HK-2 (cell line): Measurements from ENCODE around the gene GZF1.

Source experiments
- DNase-seq: peaks from one replicate; pipeline ENCODE4 v3.0.0-alpha.2; 2018; ENCODE audit not compliant: unreplicated experiment

GZF1 gene

DNA sequence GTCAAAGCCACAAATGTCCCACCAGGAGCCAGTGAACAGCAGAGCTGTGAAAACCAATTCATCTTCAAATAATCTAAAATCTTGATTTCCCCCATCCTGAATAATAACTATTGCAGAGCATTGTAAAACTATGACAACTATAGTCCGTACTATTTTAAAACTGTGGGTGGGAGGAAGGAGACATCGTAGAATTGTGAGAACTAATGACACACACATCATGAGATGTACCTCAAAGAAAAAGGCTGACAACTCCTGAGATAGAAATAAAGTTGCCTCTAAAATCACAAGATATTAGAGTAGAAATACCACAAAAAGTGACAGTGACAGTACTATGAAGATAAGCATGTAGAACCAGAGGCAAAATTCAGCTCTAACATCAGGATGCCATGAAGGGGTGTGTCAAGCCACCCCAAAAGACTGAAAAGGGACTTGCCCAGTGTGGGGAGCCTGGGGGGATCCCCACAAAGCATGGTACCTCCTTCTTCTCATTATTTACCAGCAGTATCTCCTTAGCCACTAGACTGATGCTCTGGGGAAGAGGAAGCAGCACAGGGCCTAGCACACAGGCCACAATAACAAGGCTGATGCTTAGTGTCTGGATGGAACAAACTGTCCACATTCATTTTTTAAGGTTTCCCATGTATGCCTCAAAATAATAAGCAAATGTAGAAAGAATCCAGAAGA, 45.9 kb downstream of the GZF1 start:
- DNase-seq = no peak

DNA sequence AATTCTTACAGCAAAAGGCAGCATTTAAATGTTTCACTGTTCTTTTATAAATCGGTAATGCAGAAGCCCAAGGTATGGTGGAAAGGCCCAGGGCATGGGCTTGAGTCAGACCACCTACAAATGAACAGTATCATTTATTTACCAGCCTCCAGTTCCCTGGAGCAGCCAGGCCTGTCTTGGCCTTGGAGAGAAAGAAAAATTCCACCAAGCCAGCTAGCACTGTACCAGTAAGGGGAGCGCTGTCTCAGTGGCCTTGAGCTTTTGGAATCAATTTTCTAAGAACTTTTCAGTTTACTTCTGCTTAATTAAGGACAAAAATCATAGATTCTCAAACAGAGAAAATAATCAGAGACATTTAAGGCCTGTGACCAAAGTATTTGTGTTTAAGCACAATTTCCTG, 47.0 kb downstream of the GZF1 start:
- DNase-seq = no peak

DNA sequence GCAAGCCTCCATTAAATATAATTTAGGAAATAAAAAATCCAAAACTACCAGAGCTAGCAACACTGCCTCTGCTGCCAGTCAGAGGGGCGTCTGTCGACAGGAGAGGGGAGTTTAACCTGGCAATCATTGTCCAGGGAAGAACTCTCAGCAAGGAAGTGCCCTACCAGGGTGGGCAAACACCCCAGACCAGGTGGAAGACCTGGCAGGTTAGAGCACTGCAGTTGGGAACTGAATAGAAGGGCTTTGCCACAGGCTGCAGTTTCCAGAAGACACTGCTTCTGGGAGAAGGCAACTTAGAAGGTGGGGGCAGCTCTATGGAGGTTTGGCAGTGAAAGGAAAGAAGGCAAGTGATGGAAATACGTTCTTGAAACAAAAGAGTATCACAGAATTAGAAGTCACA, 47.8 kb downstream of the GZF1 start:
- no peak for DNase-seq

DNA sequence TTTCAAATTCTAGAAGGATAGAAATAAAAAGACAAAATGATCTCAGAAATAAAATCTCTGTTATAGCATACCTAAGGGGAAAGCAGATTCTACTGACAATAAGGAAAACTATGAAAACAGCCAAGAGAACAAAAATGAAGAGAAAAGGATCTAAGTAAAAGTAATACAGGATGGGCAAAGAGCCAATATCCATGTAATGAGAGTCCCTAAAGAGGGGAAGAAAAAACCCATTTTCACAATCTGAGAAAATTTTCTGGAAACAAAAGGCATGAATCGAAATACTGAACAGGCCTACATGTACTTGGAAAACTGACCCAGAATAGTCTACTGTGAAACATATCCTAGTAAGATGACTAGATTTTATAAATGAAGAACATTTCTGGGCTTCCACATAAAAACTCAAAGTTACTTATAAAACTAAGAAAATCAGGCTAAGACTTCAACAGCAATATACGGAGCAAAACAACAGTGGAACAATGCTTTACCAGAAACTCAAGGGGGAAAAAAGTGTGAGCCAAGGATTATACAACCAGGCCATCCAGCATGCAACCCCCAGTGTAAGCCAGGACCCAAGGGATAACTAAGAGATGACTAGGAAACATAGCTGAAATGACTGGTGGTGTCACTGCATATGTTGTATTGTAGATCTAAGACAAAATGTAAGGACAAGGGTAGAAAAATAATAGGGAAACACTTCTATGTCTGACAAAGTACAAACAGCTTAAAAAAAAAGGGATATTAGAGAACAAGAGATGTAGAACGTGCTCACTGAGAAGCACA, 49.1 kb downstream of the GZF1 start:
- no peak for DNase-seq

DNA sequence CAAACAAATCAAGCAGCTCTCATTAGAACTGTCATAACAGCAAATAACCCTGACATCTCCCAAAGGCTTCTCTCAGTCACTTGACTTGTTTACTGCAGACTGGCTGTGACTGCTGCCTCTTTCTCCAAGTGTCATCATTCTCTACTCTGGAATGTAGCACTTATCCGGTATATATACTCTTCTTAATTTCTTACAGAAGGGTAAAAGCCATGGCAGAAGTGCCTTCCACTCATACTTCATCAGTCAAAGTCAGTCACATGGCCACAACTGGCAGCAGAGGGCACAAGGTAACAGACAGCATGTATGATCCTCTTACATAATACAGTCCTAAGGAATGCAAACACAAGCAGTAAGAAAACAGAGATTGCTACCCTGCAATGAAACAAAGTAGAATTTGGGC, 50.0 kb downstream of the GZF1 start:
- DNase-seq = no peak

DNA sequence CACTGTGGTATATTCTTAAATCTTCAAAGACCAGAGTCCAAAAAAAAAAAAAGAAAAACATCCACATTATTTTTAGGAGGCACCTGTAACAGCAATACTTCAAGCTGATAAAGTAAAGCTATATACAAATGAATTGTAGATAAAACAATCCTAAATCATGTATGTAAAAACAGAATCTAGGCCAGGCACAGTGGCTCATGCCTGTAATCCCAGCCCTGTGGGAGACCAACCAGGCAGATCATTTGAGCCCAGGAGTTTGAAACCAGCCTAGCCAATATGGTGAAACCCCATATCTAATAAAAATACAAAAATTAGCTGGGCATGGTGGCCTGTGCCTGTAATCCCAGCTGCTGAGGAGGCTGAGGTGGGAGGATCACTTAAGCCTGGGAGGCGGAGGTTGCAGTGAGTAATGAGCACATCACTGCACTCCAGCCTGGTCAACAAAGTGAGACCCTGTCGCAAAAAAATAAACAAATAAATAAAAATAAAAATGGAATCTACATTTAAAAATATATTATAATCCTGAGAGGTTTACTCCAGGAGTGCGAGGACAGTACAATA, 52.0 kb downstream of the GZF1 start:
- DNase-seq = no peak

DNA sequence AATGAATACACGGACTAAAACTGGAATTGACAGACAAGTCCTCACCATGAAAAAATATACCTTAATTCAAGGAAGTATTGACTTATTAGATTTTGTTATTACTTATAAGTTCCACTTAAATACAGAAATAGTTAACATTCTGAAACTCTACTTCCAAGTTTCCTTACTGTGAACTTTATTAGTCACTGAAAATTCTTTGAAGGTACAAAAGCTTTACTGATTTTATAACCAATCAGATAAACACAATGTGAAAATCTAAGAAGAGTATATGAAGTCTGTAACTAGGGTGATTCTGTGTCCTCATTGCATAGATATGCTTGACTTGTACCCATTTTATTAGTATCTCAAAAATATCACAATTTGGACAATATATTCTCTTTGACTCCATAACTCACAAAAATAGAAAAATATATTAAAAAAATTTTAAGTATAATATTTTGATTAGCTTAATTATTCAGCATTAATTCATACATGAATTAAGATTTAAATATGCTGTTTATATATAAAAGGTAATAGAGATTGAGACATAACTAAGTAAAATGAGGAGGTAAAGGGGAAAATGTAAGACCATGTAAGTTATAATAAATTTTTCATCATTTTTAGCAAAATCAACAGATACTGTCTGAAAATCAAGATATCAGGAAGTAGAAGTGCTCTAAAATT, 52.7 kb downstream of the GZF1 start:
- DNase-seq = no peak

DNA sequence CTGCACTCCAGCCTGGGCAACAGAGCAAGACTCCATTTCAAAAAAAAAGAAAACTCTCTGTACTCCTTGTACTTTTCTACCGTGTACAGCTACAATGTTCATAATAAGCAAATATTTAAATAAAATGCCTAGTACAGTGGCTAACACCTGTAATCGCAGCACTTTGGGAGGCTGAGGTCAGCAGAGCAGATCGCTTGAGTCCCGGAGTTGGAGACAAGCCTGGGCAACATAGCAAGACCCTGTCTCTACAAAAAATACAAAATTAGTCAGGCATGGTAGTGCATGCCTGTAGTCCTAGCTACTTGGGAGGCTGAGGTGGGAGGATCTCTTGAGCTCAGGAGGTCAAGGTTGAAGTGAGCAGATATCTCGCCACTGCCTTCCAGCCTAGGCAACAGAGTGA, 53.6 kb downstream of the GZF1 start:
- DNase-seq = no peak

DNA sequence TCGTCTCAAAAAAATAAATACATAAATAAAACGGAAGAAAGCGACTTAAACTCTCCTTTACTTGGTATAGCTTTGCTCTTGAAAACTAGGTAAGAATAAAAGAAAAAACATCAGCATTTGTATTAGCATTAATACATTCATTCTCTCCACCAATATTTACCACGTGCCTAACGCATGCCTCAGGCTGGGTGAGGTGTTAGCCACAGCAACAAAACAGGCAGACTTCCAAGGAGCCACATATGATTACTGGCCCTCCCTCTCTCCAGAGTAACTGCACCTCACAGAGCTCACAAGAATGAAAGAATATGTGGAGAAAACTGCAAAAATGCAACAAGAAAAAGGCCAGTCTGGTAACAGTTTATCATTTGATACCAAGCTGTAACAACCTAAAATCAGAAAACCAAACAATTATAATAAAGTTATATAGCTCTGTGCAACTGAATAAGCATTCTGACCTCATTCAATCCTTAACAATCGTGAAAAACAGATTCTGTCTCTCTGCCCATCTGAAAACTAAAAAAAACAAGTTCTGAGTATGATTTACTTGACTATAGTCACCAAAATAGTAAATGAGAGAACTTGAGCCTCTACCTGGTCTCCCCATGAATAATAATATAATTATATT, 54.1 kb downstream of the GZF1 start:
- DNase-seq = no peak

DNA sequence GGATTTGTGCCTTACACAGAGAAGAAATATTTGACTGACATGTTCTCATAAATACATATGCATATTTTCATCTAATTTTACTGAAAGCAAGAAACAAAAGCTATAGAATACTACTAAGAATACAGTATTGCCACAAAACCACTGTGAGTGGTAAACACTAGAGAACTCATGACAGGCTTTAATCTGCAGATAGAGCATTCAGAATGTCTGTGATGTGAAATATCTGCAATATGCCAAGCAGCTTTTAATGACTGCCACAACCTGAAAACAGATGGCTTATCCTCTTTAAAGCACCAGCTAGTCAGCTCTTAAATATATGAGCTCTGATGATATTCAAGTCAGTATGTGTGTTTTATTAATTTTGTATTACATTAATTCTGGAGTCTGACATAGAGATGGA, 55.9 kb downstream of the GZF1 start:
- no peak for DNase-seq

DNA sequence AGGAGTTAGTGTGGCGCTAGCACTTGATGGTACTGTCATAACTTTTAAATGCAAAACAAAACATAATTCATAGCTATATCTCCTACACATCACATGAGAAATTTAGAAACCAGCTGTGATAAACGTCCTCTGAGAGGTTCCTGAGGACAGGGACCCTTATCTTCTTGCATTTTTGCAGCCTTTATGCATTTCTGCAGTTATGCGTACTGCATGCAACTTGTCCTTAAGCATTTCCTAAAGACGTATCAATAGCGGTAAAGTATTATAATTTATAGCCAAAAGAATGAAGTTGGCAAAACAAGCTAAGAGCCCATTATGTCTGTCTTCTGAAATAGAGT, 57.6 kb downstream of the GZF1 start:
- DNase-seq = no peak

DNA sequence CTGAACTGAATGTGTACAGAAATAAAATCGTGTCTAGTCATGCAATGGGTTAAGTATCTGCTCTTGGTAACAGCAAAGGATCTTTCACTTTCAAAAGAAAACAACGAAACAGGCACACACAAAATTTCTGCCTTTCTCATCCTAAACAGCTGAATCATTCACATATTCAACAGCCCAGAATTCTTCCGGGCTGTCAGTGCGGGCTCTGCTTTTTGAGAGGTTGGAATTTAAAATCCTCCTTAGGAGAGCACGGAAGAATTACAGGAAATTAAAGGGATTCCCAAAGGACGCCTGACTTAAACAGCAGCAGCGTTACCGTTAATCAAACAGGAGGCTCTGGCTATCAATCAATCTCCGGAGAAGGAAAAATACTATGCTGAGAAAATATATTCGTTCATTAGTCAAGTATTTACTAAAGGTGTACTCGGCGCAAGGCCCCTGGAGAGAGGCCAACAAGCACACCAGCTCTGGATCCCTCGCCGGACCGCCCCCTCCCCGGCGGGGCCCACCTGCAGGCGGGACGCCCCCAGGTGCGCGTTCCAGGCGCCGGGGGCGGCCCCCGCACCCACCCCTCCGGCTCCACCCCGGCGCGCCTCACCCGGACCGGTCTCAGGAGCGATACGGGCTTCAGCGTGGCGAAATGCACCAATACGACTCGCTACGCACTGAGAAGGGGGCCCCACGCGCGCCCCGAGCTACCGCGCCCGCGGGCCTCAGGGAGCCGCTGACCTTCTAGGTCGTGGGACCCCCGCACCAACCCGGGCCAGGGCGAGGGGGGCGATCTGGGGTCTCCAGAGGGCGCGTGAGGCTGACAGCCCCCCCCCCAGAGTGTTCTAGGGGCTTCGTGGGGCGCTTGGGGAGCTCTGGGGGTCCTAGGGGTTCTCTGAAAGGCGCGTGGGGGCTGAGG, 58.3 kb downstream of the GZF1 start:
- peak; percentile 31 for DNase-seq

DNA sequence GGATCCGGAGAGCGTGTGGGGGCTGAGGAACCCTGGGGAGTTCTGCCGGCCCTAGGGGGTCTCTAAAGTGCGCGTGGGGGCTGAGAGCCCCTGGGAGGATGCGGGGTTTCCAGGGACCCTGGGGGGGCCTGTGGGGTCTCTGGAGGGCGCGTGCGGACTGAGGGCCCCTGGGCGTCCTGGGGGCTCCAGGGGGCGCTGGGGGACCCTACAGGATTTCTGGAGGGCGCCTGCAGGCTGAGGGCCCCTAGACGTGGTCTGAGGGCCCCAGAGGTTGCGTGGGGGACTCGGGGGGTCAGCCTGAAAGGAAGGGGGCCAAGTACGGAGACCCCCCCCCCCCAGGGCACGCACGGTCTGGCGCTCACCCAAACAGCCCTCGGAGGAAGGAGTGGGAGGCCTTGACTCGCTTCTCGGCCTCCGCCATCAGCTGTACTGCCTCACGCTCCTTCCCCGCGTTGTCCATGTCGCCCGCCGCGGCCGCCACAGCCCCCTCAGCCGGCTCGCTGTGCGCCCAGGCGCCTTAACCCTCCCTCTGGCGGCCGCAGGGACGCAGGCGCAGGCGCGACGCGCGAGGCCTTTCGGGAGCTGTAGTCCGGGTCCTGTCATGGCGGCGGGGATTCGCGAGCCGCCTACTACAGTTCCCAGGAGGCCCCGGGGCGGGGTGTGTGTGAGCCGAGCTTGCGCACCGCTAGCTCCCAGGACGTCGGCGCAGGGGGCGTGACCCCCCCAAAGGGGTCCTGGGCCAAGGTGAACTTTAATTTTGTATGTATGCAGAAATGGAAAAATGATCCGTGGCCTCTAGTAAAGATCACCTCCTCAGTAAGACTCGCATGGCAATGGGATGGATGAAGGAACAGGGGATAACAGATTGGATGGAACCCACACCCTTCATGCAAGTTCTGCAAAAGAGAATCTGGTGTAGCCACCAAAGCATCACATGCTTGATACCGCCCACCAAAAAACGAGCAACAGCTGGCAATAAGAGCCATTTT, 59.3 kb downstream of the GZF1 start, which contains the start of gene NAPB:
Gene NAPB, minus strand, starts transcription at position 546 of the 989 bp plus-strand sequence. Its CDS starts 86 bp downstream, at position 460.
- peak; percentile 96 for DNase-seq
